Endodermal cell (in vitro differentiated cells): Measurements from ENCODE around the gene SPRYD3. TPM values are rescaled to one million over a fixed set of nuclear protein-coding genes. Genes with fewer than 3 reads are reported as not detected.

Experiments used
- DNase-seq: peaks from one replicate; pipeline ENCODE4 v3.0.0-alpha.2; 2017
- H3K27ac ChIP-seq: 2 replicates; pipeline ENCODE4 v1.5.1; 2013; ENCODE audit warnings: mild to moderate bottlenecking, low read depth, low read length, moderate library complexity
- H3K27me3 ChIP-seq: 2 replicates; pipeline ENCODE4 v1.6.1; 2013; ENCODE audit warnings: mild to moderate bottlenecking, low read length, moderate library complexity; ENCODE audit not compliant: insufficient read depth, control insufficient read depth, poor library complexity, severe bottlenecking
- H3K36me3 ChIP-seq: 2 replicates; pipeline ENCODE4 v1.7.0; 2013; ENCODE audit warnings: mild to moderate bottlenecking, low read length, moderate library complexity; ENCODE audit not compliant: control insufficient read depth, insufficient read depth
- H3K4me1 ChIP-seq: one replicate; pipeline ENCODE4 v1.7.0; 2013; ENCODE audit warnings: low read length; ENCODE audit not compliant: control insufficient read depth, insufficient read depth
- H3K4me3 ChIP-seq: 2 replicates; pipeline ENCODE4 v1.5.1; 2013; ENCODE audit warnings: mild to moderate bottlenecking, low read length, moderate library complexity
- H3K9ac ChIP-seq: 2 replicates; pipeline ENCODE4 v1.6.1; 2013; ENCODE audit warnings: mild to moderate bottlenecking, low read length, moderate library complexity; ENCODE audit not compliant: poor library complexity, severe bottlenecking; ENCODE audit errors: extremely low read depth
- H3K9me3 ChIP-seq: 2 replicates; pipeline ENCODE4 v1.6.1; 2013; ENCODE audit warnings: mild to moderate bottlenecking, low read length, moderate library complexity; ENCODE audit not compliant: control insufficient read depth
- H3K27ac Mint-ChIP-seq: 2 replicates; pipeline ENCODE4 v1.8.0; 2020; ENCODE audit warnings: mixed read lengths
- H3K27me3 Mint-ChIP-seq: 2 replicates; pipeline ENCODE4 v1.8.0; 2021; ENCODE audit warnings: mild to moderate bottlenecking, mixed read lengths; ENCODE audit not compliant: insufficient read depth
- H3K36me3 Mint-ChIP-seq: 2 replicates; pipeline ENCODE4 v1.8.0; 2020; ENCODE audit warnings: low read depth, mixed read lengths
- H3K4me1 Mint-ChIP-seq: 2 replicates; pipeline ENCODE4 v1.8.0; 2020; ENCODE audit warnings: mixed read lengths
- H3K4me3 Mint-ChIP-seq: 2 replicates; pipeline ENCODE4 v1.8.0; 2020; ENCODE audit warnings: mild to moderate bottlenecking, moderate library complexity, mixed read lengths
- H3K9me3 Mint-ChIP-seq: 2 replicates; pipeline ENCODE4 v1.8.0; 2020; ENCODE audit warnings: mild to moderate bottlenecking, mixed read lengths
- WGBS, 2 experiments: methylation state at CpG; one replicate each; pipeline versions ENCODE4 v1.1.5 to v1.1.7; 2013; ENCODE audit warnings: missing lambda C conversion rate in 2 of 2, mixed read lengths in 1 of 2; ENCODE audit not compliant: insufficient coverage in 1 of 2, insufficient read length in 1 of 2; 5-methylcytosine and 5-hydroxymethylcytosine counted together
- total RNA-seq, 2 donors: library from RNA; stranded (reverse); fragmentation: NEBNext Ultra II Directional in 1 of 2; extraction: Animal tissue kit (Norgen Biotek cat#: 25700) in 1 of 2; gene quantifications; 2 replicates in 1 of 2; 3 replicates in 1 of 2; pipeline ENCODE4 v1.2.1, GENCODE V29; 2021
- TF ChIP-seq, protein P1 (sequence below): fragments of 200-600 bp; sonication (generic); conservative IDR thresholded peaks from 2 replicates; pipeline ENCODE4 v1.5.0; 2021; ENCODE audit warnings: antibody characterized with exemption, mild to moderate bottlenecking

Gene SPRYD3
- total RNA-seq, 2 donors from 2014 or later: 13.0 to 18.4 TPM

DNA sequence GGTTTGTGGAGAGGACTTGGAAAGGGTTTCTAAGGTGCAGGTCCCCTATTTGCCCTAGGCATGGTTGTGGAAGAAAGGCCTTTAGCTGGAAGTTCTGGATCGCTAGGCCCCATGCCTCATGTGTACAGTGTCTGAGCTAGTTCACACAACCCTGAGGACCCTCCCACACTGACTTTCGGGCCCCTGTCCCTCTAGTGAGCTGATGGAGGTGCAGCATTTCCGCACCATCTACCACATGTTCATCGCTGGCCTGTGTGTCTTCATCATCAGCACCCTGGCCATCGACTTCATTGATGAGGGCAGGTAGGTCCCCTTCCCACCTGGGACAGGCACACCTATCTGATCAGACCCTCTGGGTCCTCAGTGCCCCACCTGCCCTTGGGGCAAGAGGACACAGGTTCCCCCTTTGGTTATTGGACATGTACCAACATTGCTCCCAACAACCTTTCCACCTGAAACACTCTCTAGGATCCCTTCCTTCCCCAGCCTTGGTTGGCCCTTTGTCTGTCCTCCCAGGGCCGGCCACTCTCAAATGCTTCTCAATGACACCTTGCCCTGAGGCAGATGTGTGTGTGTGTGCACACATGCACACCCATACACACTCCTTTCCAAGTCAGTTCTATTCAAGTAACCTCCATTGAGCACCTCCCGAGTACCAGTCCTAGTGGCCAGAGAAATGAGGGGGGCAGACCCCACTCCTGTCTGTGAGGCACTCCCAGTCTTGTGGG is 26.7 kb upstream of the SPRYD3 start:
- Histone ChIP-seq H3K9me3 (peaks cover 23% of the 10 kb centered on the region), H3K36me3 (no peaks in the 10 kb centered on the region), H3K4me3 (no peak overlapping the region), H3K27me3 (no peaks in the 10 kb centered on the region), H3K4me1 (peaks cover 20% of the 10 kb centered on the region), H3K9ac (no peak overlapping the region), H3K27ac (no peak overlapping the region)
- Mint-ChIP-seq H3K9me3 (peaks cover 15% of the 10 kb centered on the region), H3K36me3 (peaks cover 2% of the 10 kb centered on the region), H3K4me1 (peaks cover 35% of the 10 kb centered on the region), H3K4me3 (no peak overlapping the region), H3K27me3 (peaks cover 2% of the 10 kb centered on the region), H3K27ac (no peak overlapping the region)
- TF ChIP-seq, protein P1, sequence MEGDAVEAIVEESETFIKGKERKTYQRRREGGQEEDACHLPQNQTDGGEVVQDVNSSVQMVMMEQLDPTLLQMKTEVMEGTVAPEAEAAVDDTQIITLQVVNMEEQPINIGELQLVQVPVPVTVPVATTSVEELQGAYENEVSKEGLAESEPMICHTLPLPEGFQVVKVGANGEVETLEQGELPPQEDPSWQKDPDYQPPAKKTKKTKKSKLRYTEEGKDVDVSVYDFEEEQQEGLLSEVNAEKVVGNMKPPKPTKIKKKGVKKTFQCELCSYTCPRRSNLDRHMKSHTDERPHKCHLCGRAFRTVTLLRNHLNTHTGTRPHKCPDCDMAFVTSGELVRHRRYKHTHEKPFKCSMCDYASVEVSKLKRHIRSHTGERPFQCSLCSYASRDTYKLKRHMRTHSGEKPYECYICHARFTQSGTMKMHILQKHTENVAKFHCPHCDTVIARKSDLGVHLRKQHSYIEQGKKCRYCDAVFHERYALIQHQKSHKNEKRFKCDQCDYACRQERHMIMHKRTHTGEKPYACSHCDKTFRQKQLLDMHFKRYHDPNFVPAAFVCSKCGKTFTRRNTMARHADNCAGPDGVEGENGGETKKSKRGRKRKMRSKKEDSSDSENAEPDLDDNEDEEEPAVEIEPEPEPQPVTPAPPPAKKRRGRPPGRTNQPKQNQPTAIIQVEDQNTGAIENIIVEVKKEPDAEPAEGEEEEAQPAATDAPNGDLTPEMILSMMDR: no peak
- DNase-seq: peak; percentile 35
- WGBS, 2 experiments: 84 to 88% methylated on average over 6 to 7 of the region's 7 CpGs

DNA sequence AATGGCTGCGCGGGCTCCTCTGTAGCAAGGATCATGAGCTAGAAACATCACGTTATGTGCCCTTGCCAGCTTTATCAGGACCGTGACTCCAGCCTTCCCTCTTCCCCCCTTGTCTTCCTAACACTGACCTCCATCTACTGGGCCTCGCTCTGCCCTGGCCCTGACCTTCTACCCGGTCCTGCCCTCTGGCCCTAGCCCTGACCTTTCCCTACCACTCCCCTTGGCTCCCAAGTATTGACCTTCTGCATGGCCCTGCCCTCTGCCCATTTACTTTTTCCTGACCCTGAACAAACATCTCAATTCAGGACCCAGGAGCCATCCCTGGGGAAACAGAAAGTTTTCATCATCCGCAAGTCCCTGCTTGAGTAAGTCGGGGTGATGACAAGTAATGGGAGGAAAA is 26.1 kb upstream of the SPRYD3 start:
- Histone ChIP-seq H3K36me3 (no peaks in the 10 kb centered on the region), H3K27me3 (no peaks in the 10 kb centered on the region), H3K9me3 (peaks cover 19% of the 10 kb centered on the region), H3K27ac (no peak overlapping the region), H3K4me3 (no peak overlapping the region), H3K4me1 (peaks cover 20% of the 10 kb centered on the region), H3K9ac (no peak overlapping the region)
- Mint-ChIP-seq H3K4me1 (peaks cover 36% of the 10 kb centered on the region), H3K4me3 (no peak overlapping the region), H3K27me3 (peaks cover 3% of the 10 kb centered on the region), H3K27ac (no peak overlapping the region), H3K9me3 (peaks cover 14% of the 10 kb centered on the region), H3K36me3 (peaks cover 2% of the 10 kb centered on the region)
- TF ChIP-seq, protein P1: no peak
- WGBS, 2 experiments: 92 to 96% methylated on average over 6 to 8 of the region's 8 CpGs
- DNase-seq: peak; percentile 44

DNA sequence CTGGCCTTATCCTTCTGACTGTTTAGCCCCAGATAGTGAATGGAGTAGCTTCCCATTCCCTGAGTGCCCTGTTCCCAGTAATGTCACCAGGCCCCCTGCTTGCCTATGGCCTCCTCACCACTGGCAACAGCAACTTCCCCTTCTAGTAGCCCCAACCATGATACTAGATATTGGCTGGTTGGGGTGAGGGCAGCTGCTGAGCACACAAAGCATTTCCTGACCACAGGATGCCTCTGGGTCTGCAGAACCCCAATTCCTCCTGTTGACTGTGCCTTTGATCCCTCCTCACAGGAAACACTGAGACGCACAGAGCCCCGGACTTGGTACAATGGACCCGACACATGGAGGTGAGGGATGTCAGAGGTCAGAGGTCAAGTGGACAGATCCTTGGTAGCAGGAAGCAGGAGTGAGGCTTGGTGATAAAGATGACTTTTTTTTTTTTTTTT is 24.7 kb upstream of the SPRYD3 start:
- peaks cover 9% of the 10 kb centered on the region for H3K27me3 Mint-ChIP-seq
- 93 to 100% methylated on average over 1 to 3 of the region's 3 CpGs for WGBS, 2 experiments
- no peaks in the 10 kb centered on the region for H3K36me3 ChIP-seq
- peaks cover 10% of the 10 kb centered on the region for H3K9me3 ChIP-seq
- H3K4me3 ChIP-seq: no peak overlapping the region
- DNase-seq: peak; percentile 41
- peaks cover 4% of the 10 kb centered on the region for H3K9me3 Mint-ChIP-seq
- no peaks in the 10 kb centered on the region for H3K36me3 Mint-ChIP-seq
- no peak overlapping the region for H3K9ac ChIP-seq
- no peak overlapping the region for H3K27ac Mint-ChIP-seq
- peaks cover 23% of the 10 kb centered on the region for H3K4me1 ChIP-seq
- peaks cover 1% of the 10 kb centered on the region for H3K27me3 ChIP-seq
- H3K27ac ChIP-seq: no peak overlapping the region
- H3K4me1 Mint-ChIP-seq: peaks cover 42% of the 10 kb centered on the region
- TF ChIP-seq, protein P1: no peak
- H3K4me3 Mint-ChIP-seq: no peak overlapping the region
